ENCODE results near the gene DNM3. TPM values are rescaled to one million over a fixed set of nuclear protein-coding genes. Genes with fewer than 3 reads are reported as not detected.

DNM3 gene
- total and polyA plus RNA-seq, 2 of the 8 experiments (the other 6 are each of a cell fraction or from before 2014, with no cell fraction given): 2.0 to 8.5 TPM

GRCh38 chr1:172141341-172141881, 300.1 kb downstream of the DNM3 start:
- ChIA-PET CTCF (ENCODE audit: partially characterized antibody) (interaction anchor here (1.5 kb wide), 1 partner anchor 341 kb away, joined by 3 read pairs; no protein-coding TSS in a partner anchor), POLR2A (ENCODE audit: partially characterized antibody) (no interaction called here)
- Histone ChIP-seq H4K20me1 (replicated peaks in 1 of 2; ENCODE audit: control insufficient read depth in 1 of 2, insufficient read depth in 2 of 2, low read length in 2 of 2) (no peaks in the 10 kb centered on the region), H3K27ac (ENCODE audit: low read depth, low read length) (no peak overlapping the region), H3K4me3 (ENCODE audit: extremely low read depth in 1 of 4, insufficient read depth in 2 of 4, low read depth in 3 of 4, low read length in 4 of 4) (no peak overlapping the region), H3K9me3 (ENCODE audit: insufficient read depth in 2 of 2, low read depth in 1 of 2, low read length in 1 of 2) (no peaks in the 10 kb centered on the region), H3K9ac (replicated peaks in 1 of 4; ENCODE audit: extremely low read depth in 1 of 4, low read depth in 3 of 4, low read length in 3 of 4) (no peak overlapping the region), H3K4ac (replicated peaks; ENCODE audit: insufficient read length, low read depth, low read length) (no peak overlapping the region), H3K79me1 (ENCODE audit: low read depth, low read length) (no peaks in the 10 kb centered on the region), H3K79me2 (ENCODE audit: control insufficient read depth in 1 of 2, insufficient read depth in 2 of 2, low read length in 2 of 2) (no peaks in the 10 kb centered on the region), H2AFZ (ENCODE audit: low read length) (no peak overlapping the region), H3K23me2 (ENCODE audit: low read depth, low read length) (no peaks in the 10 kb centered on the region), H2BK12ac (ENCODE audit: low read depth, low read length) (no peak overlapping the region), H2BK15ac (ENCODE audit: low read length) (no peak overlapping the region), H2BK120ac (replicated peaks; ENCODE audit: low read depth, low read length) (no peak overlapping the region), H2AK5ac (ENCODE audit: low read depth, low read length) (no peak overlapping the region), H3K56ac (replicated peaks; ENCODE audit: insufficient read length, low read depth, low read length) (no peak overlapping the region), H3K4me1 (replicated peaks in 1 of 4; ENCODE audit: control insufficient read depth in 3 of 4, insufficient read depth in 4 of 4, low read length in 3 of 4) (peaks cover 0 to 5% (median 0%) of the 10 kb centered on the region in 4 experiments; a peak in 2 of 7 replicates), H3K27me3 (replicated peaks in 1 of 4; ENCODE audit: control insufficient read depth in 3 of 4, extremely low read depth in 1 of 4, insufficient read depth in 3 of 4, low read length in 3 of 4) (no peaks in the 10 kb centered on the region), H3K4me2 (ENCODE audit: insufficient read depth in 1 of 2, low read depth in 2 of 2, low read length in 2 of 2) (no peak overlapping the region), H3K14ac (ENCODE audit: insufficient read length) (no peak overlapping the region), H3K18ac (ENCODE audit: extremely low read depth, low read length) (no peak overlapping the region), H4K5ac (ENCODE audit: insufficient read length, low read depth, low read length) (no peak overlapping the region), H4K91ac (replicated peaks; ENCODE audit: insufficient read length, low read length) (no peak overlapping the region), H3K36me3 (ENCODE audit: control insufficient read depth in 2 of 4, insufficient read depth in 4 of 4, low read length in 3 of 4) (no peaks in the 10 kb centered on the region), H2BK20ac (ENCODE audit: low read length) (no peak overlapping the region), H4K8ac (ENCODE audit: extremely low read depth, insufficient read depth, low read length) (no peak overlapping the region), H3K23ac (ENCODE audit: insufficient read length) (no peak overlapping the region), H2BK5ac (ENCODE audit: low read depth, low read length) (no peak overlapping the region)
- 64% methylated on average over 7 of the region's 7 CpGs; no CpG with 5 or more reads in 1 of the 2 experiments for WGBS, 2 experiments (ENCODE audit: extremely low coverage in 1 of 2, insufficient coverage in 1 of 2, insufficient read length in 1 of 2, insufficient replicate concordance in 2 of 2, low coverage in 1 of 2, low lambda C conversion rate in 2 of 2, missing lambda C conversion rate in 1 of 2)
- no peak for DNase-seq (ENCODE audit: low read depth in 1 of 2, low spot score in 2 of 2)
- no peak for FAIRE-seq
- TF ChIP-seq SUZ12 (IDR thresholded peaks at IDR 0.05; ENCODE audit: low read length) (no peak), TAF1 (IDR thresholded peaks at IDR 0.05; ENCODE audit: low read depth, low read length) (no peak), SRF (IDR thresholded peaks at IDR 0.05; ENCODE audit: low read depth, low read length) (no peak), E2F6 (IDR thresholded peaks at IDR 0.05) (no peak), NANOG (IDR thresholded peaks at IDR 0.05; ENCODE audit: insufficient read depth, low read depth, low read length, poor library complexity, severe bottlenecking) (no peak), CREB1 (IDR thresholded peaks at IDR 0.05) (no peak), SP2 (IDR thresholded peaks at IDR 0.05; ENCODE audit: low read length) (no peak), SP1 (IDR thresholded peaks at IDR 0.05; ENCODE audit: low read depth, low read length) (no peak), ASH2L (IDR thresholded peaks at IDR 0.05; ENCODE audit: low read length) (no peak), EP300 (IDR thresholded peaks at IDR 0.05; ENCODE audit: borderline replicate concordance in 1 of 2, low read depth in 2 of 2, low read length in 2 of 2) (no peak), POLR2AphosphoS5 (IDR thresholded peaks at IDR 0.05; ENCODE audit: low read depth, low read length) (no peak), CBX5 (IDR thresholded peaks at IDR 0.05; ENCODE audit: low read depth, low read length) (no peak), RXRA (IDR thresholded peaks at IDR 0.05; ENCODE audit: insufficient read depth, low read depth, low read length) (no peak), SIX5 (IDR thresholded peaks at IDR 0.05; ENCODE audit: low read depth, low read length) (no peak)

All from H1 (cell line).